Hepatocyte (in vitro differentiated cells): ENCODE measurements around the gene COX7A2L. TPM values are rescaled to one million over a fixed set of nuclear protein-coding genes. Genes with fewer than 3 reads are reported as not detected.

Experiments used
- DNase-seq: peaks from one replicate; pipeline ENCODE4 v3.0.0-alpha.2; 2016; ENCODE audit warnings: low spot score
- H2AFZ ChIP-seq: fragments of 200-600 bp; sonication (generic); 2 replicates; pipeline ENCODE4 v1.6.0; 2016; ENCODE audit warnings: antibody characterized with exemption, mild to moderate bottlenecking
- H3K27ac ChIP-seq: fragments of 200-600 bp; sonication (generic); 2 replicates; pipeline ENCODE4 v1.5.1; 2016; ENCODE audit warnings: mild to moderate bottlenecking
- H3K27me3 ChIP-seq: fragments of 200-600 bp; sonication (generic); 2 replicates; pipeline ENCODE4 v1.6.1; 2016
- H3K36me3 ChIP-seq: fragments of 200-600 bp; sonication (generic); replicated peaks from 2 replicates; pipeline ENCODE4 v1.5.1; 2016; ENCODE audit warnings: low read depth; ENCODE audit not compliant: insufficient read depth
- H3K4me1 ChIP-seq: fragments of 200-600 bp; sonication (generic); 2 replicates; pipeline ENCODE4 v1.5.1; 2016; ENCODE audit warnings: mild to moderate bottlenecking, moderate library complexity; ENCODE audit not compliant: insufficient read depth
- H3K4me2 ChIP-seq: fragments of 200-600 bp; sonication (generic); 2 replicates; pipeline ENCODE4 v1.6.0; 2016
- H3K4me3 ChIP-seq: fragments of 200-600 bp; sonication (generic); 2 replicates; pipeline ENCODE4 v1.5.1; 2016; ENCODE audit warnings: mild to moderate bottlenecking
- H3K79me2 ChIP-seq: fragments of 200-600 bp; sonication (generic); 2 replicates; pipeline ENCODE4 v1.6.0; 2017; ENCODE audit warnings: mild to moderate bottlenecking
- H3K9me2 ChIP-seq: fragments of 200-600 bp; sonication (generic); replicated peaks from 2 replicates; pipeline ENCODE4 v1.6.0; 2017; ENCODE audit warnings: mild to moderate bottlenecking; ENCODE audit not compliant: insufficient read depth
- H3K9me3 ChIP-seq: fragments of 200-600 bp; sonication (generic); 2 replicates; pipeline ENCODE4 v1.5.1; 2016; ENCODE audit warnings: low read depth, mild to moderate bottlenecking
- H4K20me1 ChIP-seq: fragments of 200-600 bp; sonication (generic); 2 replicates; pipeline ENCODE4 v1.6.0; 2016; ENCODE audit warnings: mild to moderate bottlenecking; ENCODE audit not compliant: insufficient read depth, poor library complexity, severe bottlenecking
- CTCF ChIP-seq: fragments of 200-600 bp; sonication (generic); IDR thresholded peaks from 2 replicates; pipeline ENCODE4 v1.5.1; 2016; ENCODE audit warnings: antibody characterized with exemption, mild to moderate bottlenecking; ENCODE audit not compliant: poor library complexity
- EZH2 ChIP-seq: fragments of 200-600 bp; sonication (generic); IDR thresholded peaks from 2 replicates; pipeline ENCODE4 v1.6.1; 2016; ENCODE audit warnings: antibody characterized with exemption, mild to moderate bottlenecking, borderline replicate concordance
- EZH2phosphoT487 ChIP-seq: fragments of 200-600 bp; sonication (generic); IDR thresholded peaks from one replicate; pipeline ENCODE4 v1.6.1; 2018; ENCODE audit warnings: antibody characterized with exemption, mild to moderate bottlenecking, low read depth, moderate library complexity; ENCODE audit not compliant: unreplicated experiment, severe bottlenecking
- WGBS: methylation state at CpG from one replicate; pipeline ENCODE4 v1.1.6; 2016; ENCODE audit warnings: low lambda C conversion rate; ENCODE audit errors: missing lambda C conversion rate; 5-methylcytosine and 5-hydroxymethylcytosine counted together
- polyA plus RNA-seq: library from polyadenylated mRNA; unstranded; fragments of >200 nt; fragmentation: Nextera tagmentation; extraction: Ambion mirVana; gene quantifications from 2 replicates; pipeline ENCODE4 v1.2.1, GENCODE V29; 2016
- total RNA-seq: library from RNA; depleted of rRNA; stranded (reverse); fragments of >200 nt; gene quantifications from 2 replicates; pipeline ENCODE4 v1.2.3, GENCODE V29; 2014

The COX7A2L gene
- total and polyA plus RNA-seq, 2 experiments from 2014 or later: 134 to 247 TPM

- 96% methylated on average over 28 of the region's 28 CpGs for WGBS
- no peaks in the 10 kb centered on the region for H3K36me3 ChIP-seq
Observed at GRCh38 chr2:42337846-42338566, 23.0 kb downstream of the COX7A2L start.

GRCh38 chr2:42337356-42337820 lies 23.6 kb downstream of the COX7A2L start:
- Histone ChIP-seq H4K20me1 (no peaks in the 10 kb centered on the region), H3K9me2 (no peaks in the 10 kb centered on the region), H3K36me3 (no peaks in the 10 kb centered on the region), H3K4me2 (no peak overlapping the region), H3K9me3 (no peaks in the 10 kb centered on the region), H3K27ac (no peak overlapping the region), H3K27me3 (no peaks in the 10 kb centered on the region), H3K4me3 (no peak overlapping the region), H3K79me2 (peaks cover 18% of the 10 kb centered on the region), H2AFZ (no peak overlapping the region), H3K4me1 (peaks cover 6% of the 10 kb centered on the region)
- no peak for DNase-seq
- TF ChIP-seq EZH2: no peak
- no peak for TF ChIP-seq EZH2phosphoT487
- TF ChIP-seq CTCF: no peak
- WGBS: 95% methylated on average over 5 of the region's 5 CpGs

More at GRCh38 chr2:42337846-42338566, 23.0 kb downstream of the COX7A2L start:
- no peaks in the 10 kb centered on the region for H3K9me2 ChIP-seq
- no peak for TF ChIP-seq CTCF
- no peak for TF ChIP-seq EZH2
- TF ChIP-seq EZH2phosphoT487: no peak
- H3K4me1 ChIP-seq: peaks cover 9% of the 10 kb centered on the region
- H3K27me3 ChIP-seq: no peaks in the 10 kb centered on the region
- H3K79me2 ChIP-seq: peaks cover 22% of the 10 kb centered on the region
- H2AFZ ChIP-seq: no peak overlapping the region
- no peak overlapping the region for H3K4me2 ChIP-seq
- H3K4me3 ChIP-seq: no peak overlapping the region
- no peak overlapping the region for H3K27ac ChIP-seq
- H3K9me3 ChIP-seq: no peaks in the 10 kb centered on the region
- no peaks in the 10 kb centered on the region for H4K20me1 ChIP-seq
- DNase-seq: no peak

- TF ChIP-seq EZH2 (no peak), CTCF (no peak), EZH2phosphoT487 (no peak)
- no peaks in the 10 kb centered on the region for H3K4me1 ChIP-seq
- H3K79me2 ChIP-seq: peaks cover 9% of the 10 kb centered on the region
- H3K27me3 ChIP-seq: no peaks in the 10 kb centered on the region
- no peaks in the 10 kb centered on the region for H3K9me2 ChIP-seq
- H2AFZ ChIP-seq: no peak overlapping the region
- H3K27ac ChIP-seq: no peak overlapping the region
- DNase-seq: no peak
- no peak overlapping the region for H3K4me2 ChIP-seq
- no peak overlapping the region for H3K4me3 ChIP-seq
- no peaks in the 10 kb centered on the region for H4K20me1 ChIP-seq
- 98% methylated on average over 9 of the region's 9 CpGs for WGBS
- H3K9me3 ChIP-seq: no peaks in the 10 kb centered on the region
- no peaks in the 10 kb centered on the region for H3K36me3 ChIP-seq
Observed at GRCh38 chr2:42336361-42336965, 24.6 kb downstream of the COX7A2L start.
